ENCODE measurements around the gene NHSL1.

NHSL1 gene

GRCh38 chr6:138526822-138527235 is 27.5 kb upstream of the NHSL1 start:
- TF ChIP-seq CTCF (IDR thresholded peaks at IDR 0.05; ENCODE audit: control extremely low read depth, extremely low read depth, low read depth, missing control alignments), result no peak
- ChIA-PET CTCF (interaction anchor here (1.1 to 4.3 kb wide), 4 partner anchors 9 to 411 kb away, joined by 3 to 13 read pairs (median 4); no protein-coding TSS in a partner anchor), POLR2A (no interaction called here)
- no peak for DNase-seq (ENCODE audit: extremely low spot score)

GRCh38 chr6:138525355-138525754 is 26.1 kb upstream of the NHSL1 start:
- ChIA-PET POLR2A (no interaction called here), CTCF (interaction anchor here (0.8 to 4.3 kb wide), 4 partner anchors 9 to 409 kb away, joined by 3 to 13 read pairs (median 4); no protein-coding TSS in a partner anchor)
- DNase-seq (ENCODE audit: extremely low spot score), result no peak
- no peak for TF ChIP-seq CTCF (IDR thresholded peaks at IDR 0.05; ENCODE audit: control extremely low read depth, extremely low read depth, low read depth, missing control alignments)

GRCh38 chr6:138524526-138524925 is 25.2 kb upstream of the NHSL1 start:
- DNase-seq (ENCODE audit: extremely low spot score), result no peak
- ChIA-PET CTCF (interaction anchor here (0.8 to 4.3 kb wide), 7 partner anchors 8 to 518 kb away, joined by 3 to 13 read pairs (median 4); no protein-coding TSS in a partner anchor), POLR2A (no interaction called here)
- no peak for TF ChIP-seq CTCF (IDR thresholded peaks at IDR 0.05; ENCODE audit: control extremely low read depth, extremely low read depth, low read depth, missing control alignments)

GRCh38 chr6:138523347-138524210 is 24.3 kb upstream of the NHSL1 start:
- TF ChIP-seq CTCF (IDR thresholded peaks at IDR 0.05; ENCODE audit: control extremely low read depth, extremely low read depth, low read depth, missing control alignments), result no peak
- DNase-seq (ENCODE audit: extremely low spot score), result no peak
- ChIA-PET POLR2A (interaction anchor here (0.8 kb wide), 1 partner anchor 177 kb away, joined by 6 read pairs; no protein-coding TSS in a partner anchor), CTCF (interaction anchor here (1.1 to 4.3 kb wide), 7 partner anchors 12 to 517 kb away, joined by 3 to 13 read pairs (median 6); no protein-coding TSS in a partner anchor)

- ChIA-PET POLR2A (no interaction called here), CTCF (interaction anchor here (0.9 to 4.3 kb wide), 6 partner anchors 13 to 517 kb away, joined by 3 to 13 read pairs (median 6); no protein-coding TSS in a partner anchor)
- DNase-seq (ENCODE audit: extremely low spot score), result no peak
- TF ChIP-seq CTCF (IDR thresholded peaks at IDR 0.05; ENCODE audit: control extremely low read depth, extremely low read depth, low read depth, missing control alignments), result no peak
These were observed 23.3 kb upstream of the NHSL1 start for GRCh38 chr6:138522611-138523010.

GRCh38 chr6:138521790-138522189 is 22.5 kb upstream of the NHSL1 start:
- DNase-seq (ENCODE audit: extremely low spot score), result no peak
- CTCF ChIA-PET, result interaction anchor here (1.2 to 6.8 kb wide), 5 partner anchors 13 to 406 kb away, joined by 3 to 48 read pairs (median 9); no protein-coding TSS in a partner anchor
- POLR2A ChIA-PET, result no interaction called here
- no peak for TF ChIP-seq CTCF (IDR thresholded peaks at IDR 0.05; ENCODE audit: control extremely low read depth, extremely low read depth, low read depth, missing control alignments)
